GM23338 (cell line): Measurements from ENCODE around the gene TMCO4. TPM values are rescaled to one million over a fixed set of nuclear protein-coding genes. Genes with fewer than 3 reads are reported as not detected.
A peak's percentile ranks its signal among the peaks of the same experiment; 100 is the strongest.

Experiments
- ATAC-seq: fragments of 200-7000 bp; cut with Tn5 transposase; 3 replicates; pipeline ENCODE4 v1.9.1; 2020
- DNase-seq: peaks from one replicate; pipeline ENCODE4 v3.0.0-alpha.2; 2015; ENCODE audit warnings: low spot score
- H2AFZ ChIP-seq: fragments of 200-600 bp; sonication (generic); 2 replicates; pipeline ENCODE4 v1.8.0; 2016; ENCODE audit warnings: antibody characterized with exemption, mild to moderate bottlenecking, moderate library complexity
- H3F3A ChIP-seq: fragments of 200-600 bp; sonication (generic); replicated peaks from 2 replicates; pipeline ENCODE4 v1.8.0; 2017; ENCODE audit warnings: antibody characterized with exemption, mixed run types, low read depth
- H3K27ac ChIP-seq: fragments of 200-600 bp; sonication (generic); 2 replicates; pipeline ENCODE4 v1.6.1; 2016; ENCODE audit warnings: low read depth
- H3K27me3 ChIP-seq: fragments of 200-600 bp; sonication (generic); 2 replicates; pipeline ENCODE4 v1.8.0; 2016; ENCODE audit warnings: mild to moderate bottlenecking, mixed run types, moderate library complexity; ENCODE audit not compliant: insufficient read depth
- H3K36me3 ChIP-seq: fragments of 200-600 bp; sonication (generic); 2 replicates; pipeline ENCODE4 v1.8.0; 2016; ENCODE audit warnings: mild to moderate bottlenecking; ENCODE audit not compliant: insufficient read depth
- H3K4me1 ChIP-seq: fragments of 200-600 bp; sonication (generic); 2 replicates; pipeline ENCODE4 v1.8.0; 2016; ENCODE audit warnings: mild to moderate bottlenecking, moderate library complexity; ENCODE audit not compliant: insufficient read depth
- H3K4me2 ChIP-seq: fragments of 200-600 bp; sonication (generic); 2 replicates; pipeline ENCODE4 v1.7.1; 2017; ENCODE audit warnings: mixed run types
- H3K4me3 ChIP-seq: fragments of 200-600 bp; sonication (generic); 2 replicates; pipeline ENCODE4 v1.6.1; 2016; ENCODE audit warnings: mixed run types
- H3K79me2 ChIP-seq: fragments of 200-600 bp; sonication (generic); replicated peaks from 2 replicates; pipeline ENCODE4 v1.8.0; 2017; ENCODE audit warnings: mild to moderate bottlenecking; ENCODE audit not compliant: insufficient read depth
- H3K9me2 ChIP-seq: fragments of 200-600 bp; sonication (generic); 2 replicates; pipeline ENCODE4 v1.8.0; 2017; ENCODE audit not compliant: insufficient read depth
- H4K20me1 ChIP-seq: fragments of 200-600 bp; sonication (generic); replicated peaks from 2 replicates; pipeline ENCODE4 v1.8.0; 2017; ENCODE audit warnings: mild to moderate bottlenecking; ENCODE audit not compliant: insufficient read depth
- H3K27ac Mint-ChIP-seq: 2 replicates; pipeline ENCODE4 v1.8.0; 2020; ENCODE audit warnings: inconsistent platforms, mild to moderate bottlenecking, moderate library complexity, mixed read lengths
- H3K27me3 Mint-ChIP-seq: 3 replicates; pipeline ENCODE4 v1.8.0; 2022; ENCODE audit warnings: low read depth, mild to moderate bottlenecking, moderate library complexity, mixed read lengths, inconsistent platforms; ENCODE audit not compliant: insufficient read depth, poor library complexity
- H3K36me3 Mint-ChIP-seq: 3 replicates; pipeline ENCODE4 v1.8.0; 2021; ENCODE audit warnings: low read depth, mild to moderate bottlenecking, inconsistent platforms, moderate library complexity, mixed read lengths
- H3K4me1 Mint-ChIP-seq: 3 replicates; pipeline ENCODE4 v1.8.0; 2020; ENCODE audit warnings: mild to moderate bottlenecking, inconsistent platforms, mixed read lengths
- H3K4me3 Mint-ChIP-seq: 3 replicates; pipeline ENCODE4 v1.8.0; 2021; ENCODE audit warnings: moderate library complexity, mild to moderate bottlenecking, inconsistent platforms, mixed read lengths
- H3K9me3 Mint-ChIP-seq: 3 replicates; pipeline ENCODE4 v1.8.0; 2020; ENCODE audit warnings: moderate library complexity, mild to moderate bottlenecking, inconsistent platforms, mixed read lengths
- EZH2 ChIP-seq: fragments of 200-600 bp; sonication (generic); IDR thresholded peaks from one replicate; pipeline ENCODE4 v1.8.0; 2017; ENCODE audit warnings: antibody characterized with exemption, mild to moderate bottlenecking, low read depth; ENCODE audit not compliant: unreplicated experiment
- ZNF331 ChIP-seq: fragments of 250-450 bp; sonication (Bioruptor Pico); IDR thresholded peaks from 2 replicates; pipeline ENCODE4 v1.5.0; 2020; ENCODE audit warnings: low read depth, mild to moderate bottlenecking, moderate library complexity
- polyA plus RNA-seq: library from polyadenylated mRNA; unstranded; fragments of >200 nt; fragmentation: Nextera tagmentation; extraction: Ambion mirVana; gene quantifications from 2 replicates; pipeline ENCODE4 v1.2.1, GENCODE V29; 2016
- total RNA-seq: library from RNA; depleted of rRNA; stranded (reverse); fragments of >200 nt; shearing (Covaris generic); gene quantifications from 2 replicates; pipeline ENCODE4 v1.2.3, GENCODE V29; 2014
- TF ChIP-seq, protein P1 (sequence below), 2 experiments: fragments of 200-600 bp in 1 of 2; sonication (generic) in 1 of 2; conservative IDR thresholded peaks; 2 replicates each; pipeline versions ENCODE4 v1.5.1 to v1.6.1; 2016 to 2017; ENCODE audit warnings: antibody characterized with exemption in 2 of 2, low read depth in 2 of 2, mild to moderate bottlenecking in 2 of 2, moderate library complexity in 1 of 2

The TMCO4 gene
- total and polyA plus RNA-seq, 2 experiments from 2014 or later: 2.6 to 6.9 TPM

DNA sequence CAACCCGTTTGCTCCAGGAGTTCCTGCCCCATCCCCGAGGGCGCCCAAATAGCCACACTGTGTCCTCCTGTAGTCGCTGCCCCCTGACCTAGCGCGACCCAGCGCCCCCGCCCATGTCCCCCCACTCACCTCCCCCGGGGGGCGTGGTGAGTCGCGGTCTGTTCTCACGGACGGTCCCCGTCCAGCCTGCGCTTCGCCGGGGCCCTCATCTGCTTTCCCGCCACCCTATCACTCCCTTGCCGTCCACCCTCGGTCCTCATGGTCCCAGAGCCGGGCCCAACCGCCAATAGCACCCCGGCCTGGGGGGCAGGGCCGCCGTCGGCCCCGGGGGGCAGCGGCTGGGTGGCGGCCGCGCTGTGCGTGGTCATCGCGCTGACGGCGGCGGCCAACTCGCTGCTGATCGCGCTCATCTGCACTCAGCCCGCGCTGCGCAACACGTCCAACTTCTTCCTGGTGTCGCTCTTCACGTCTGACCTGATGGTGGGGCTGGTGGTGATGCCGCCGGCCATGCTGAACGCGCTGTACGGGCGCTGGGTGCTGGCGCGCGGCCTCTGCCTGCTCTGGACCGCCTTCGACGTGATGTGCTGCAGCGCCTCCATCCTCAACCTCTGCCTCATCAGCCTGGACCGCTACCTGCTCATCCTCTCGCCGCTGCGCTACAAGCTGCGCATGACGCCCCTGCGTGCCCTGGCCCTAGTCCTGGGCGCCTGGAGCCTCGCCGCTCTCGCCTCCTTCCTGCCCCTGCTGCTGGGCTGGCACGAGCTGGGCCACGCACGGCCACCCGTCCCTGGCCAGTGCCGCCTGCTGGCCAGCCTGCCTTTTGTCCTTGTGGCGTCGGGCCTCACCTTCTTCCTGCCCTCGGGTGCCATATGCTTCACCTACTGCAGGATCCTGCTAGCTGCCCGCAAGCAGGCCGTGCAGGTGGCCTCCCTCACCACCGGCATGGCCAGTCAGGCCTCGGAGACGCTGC is 133.9 kb downstream of the TMCO4 start:
- Histone ChIP-seq H4K20me1 (no peaks in the 10 kb centered on the region), H3K36me3 (no peaks in the 10 kb centered on the region), H3K4me2 (peak overlapping the region; percentile 83), H3K9me2 (no peaks in the 10 kb centered on the region), H3K79me2 (no peaks in the 10 kb centered on the region), H3K4me3 (peak overlapping the region; percentile 63), H2AFZ (peak overlapping the region; percentile 96), H3F3A (0 out of 2 replicates have a peak, but pooled peaks cover 6% of the 10 kb centered on the region), H3K27ac (no peak overlapping the region), H3K27me3 (peaks cover 56% of the 10 kb centered on the region), H3K4me1 (no peaks in the 10 kb centered on the region)
- peak; percentile 39 for TF ChIP-seq EZH2
- TF ChIP-seq, protein P1, sequence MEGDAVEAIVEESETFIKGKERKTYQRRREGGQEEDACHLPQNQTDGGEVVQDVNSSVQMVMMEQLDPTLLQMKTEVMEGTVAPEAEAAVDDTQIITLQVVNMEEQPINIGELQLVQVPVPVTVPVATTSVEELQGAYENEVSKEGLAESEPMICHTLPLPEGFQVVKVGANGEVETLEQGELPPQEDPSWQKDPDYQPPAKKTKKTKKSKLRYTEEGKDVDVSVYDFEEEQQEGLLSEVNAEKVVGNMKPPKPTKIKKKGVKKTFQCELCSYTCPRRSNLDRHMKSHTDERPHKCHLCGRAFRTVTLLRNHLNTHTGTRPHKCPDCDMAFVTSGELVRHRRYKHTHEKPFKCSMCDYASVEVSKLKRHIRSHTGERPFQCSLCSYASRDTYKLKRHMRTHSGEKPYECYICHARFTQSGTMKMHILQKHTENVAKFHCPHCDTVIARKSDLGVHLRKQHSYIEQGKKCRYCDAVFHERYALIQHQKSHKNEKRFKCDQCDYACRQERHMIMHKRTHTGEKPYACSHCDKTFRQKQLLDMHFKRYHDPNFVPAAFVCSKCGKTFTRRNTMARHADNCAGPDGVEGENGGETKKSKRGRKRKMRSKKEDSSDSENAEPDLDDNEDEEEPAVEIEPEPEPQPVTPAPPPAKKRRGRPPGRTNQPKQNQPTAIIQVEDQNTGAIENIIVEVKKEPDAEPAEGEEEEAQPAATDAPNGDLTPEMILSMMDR (conservative IDR thresholded peaks at IDR 0.05; ENCODE audit: low read depth in 2 of 2): peak; percentile 21 to 22; a peak in 1 of 4 replicates
- TF ChIP-seq ZNF331: no peak
- Mint-ChIP-seq H3K27me3 (peaks cover 53% of the 10 kb centered on the region), H3K36me3 (peaks cover 5% of the 10 kb centered on the region; the same call in 1 of the 3 replicates), H3K4me1 (peaks cover 7% of the 10 kb centered on the region; the same call in 2 of the 3 replicates), H3K27ac (no peak overlapping the region), H3K9me3 (no peaks in the 10 kb centered on the region; the same call in 2 of the 3 replicates), H3K4me3 (peak overlapping the region; percentile 74)
- ATAC-seq (peak; percentile 78), DNase-seq (peak; percentile 78)

DNA sequence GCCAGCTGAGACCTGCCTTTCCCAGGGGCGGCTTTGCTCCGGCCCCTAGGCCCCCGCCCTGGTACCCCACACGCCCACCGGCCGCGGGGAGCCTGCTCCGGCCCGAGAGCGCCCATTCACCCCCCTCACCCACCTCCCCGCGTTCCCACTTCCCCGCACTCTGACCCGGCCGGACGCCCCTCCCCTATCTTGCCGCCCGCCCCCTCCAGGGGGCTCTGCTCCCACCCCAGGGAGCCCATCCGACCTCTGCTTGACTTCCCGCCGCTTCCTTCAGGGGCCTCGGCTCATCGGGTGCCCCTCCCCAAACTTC is 134.6 kb downstream of the TMCO4 start:
- no peaks in the 10 kb centered on the region; the same call in 2 of the 3 replicates for H3K9me3 Mint-ChIP-seq
- Histone ChIP-seq H3K79me2 (no peaks in the 10 kb centered on the region), H3K4me3 (peak overlapping the region; percentile 63), H3K27ac (no peak overlapping the region), H3K9me2 (no peaks in the 10 kb centered on the region), H2AFZ (peak overlapping the region; percentile 96), H3K4me2 (peak overlapping the region; percentile 83), H3K36me3 (no peaks in the 10 kb centered on the region), H3K4me1 (no peaks in the 10 kb centered on the region), H3F3A (0 out of 2 replicates have a peak, but pooled peaks cover 6% of the 10 kb centered on the region), H4K20me1 (no peaks in the 10 kb centered on the region), H3K27me3 (peaks cover 56% of the 10 kb centered on the region)
- no peak overlapping the region for H3K27ac Mint-ChIP-seq
- TF ChIP-seq, protein P1 (conservative IDR thresholded peaks at IDR 0.05; ENCODE audit: low read depth in 2 of 2): no peak
- DNase-seq (no peak), ATAC-seq (peak; percentile 12)
- H3K36me3 Mint-ChIP-seq: peaks cover 5% of the 10 kb centered on the region; the same call in 1 of the 3 replicates
- peaks cover 52% of the 10 kb centered on the region for H3K27me3 Mint-ChIP-seq
- peaks cover 7% of the 10 kb centered on the region; the same call in 2 of the 3 replicates for H3K4me1 Mint-ChIP-seq
- peak overlapping the region; percentile 74 for H3K4me3 Mint-ChIP-seq
